ENCODE measurements around the gene MISP3.

DNA sequence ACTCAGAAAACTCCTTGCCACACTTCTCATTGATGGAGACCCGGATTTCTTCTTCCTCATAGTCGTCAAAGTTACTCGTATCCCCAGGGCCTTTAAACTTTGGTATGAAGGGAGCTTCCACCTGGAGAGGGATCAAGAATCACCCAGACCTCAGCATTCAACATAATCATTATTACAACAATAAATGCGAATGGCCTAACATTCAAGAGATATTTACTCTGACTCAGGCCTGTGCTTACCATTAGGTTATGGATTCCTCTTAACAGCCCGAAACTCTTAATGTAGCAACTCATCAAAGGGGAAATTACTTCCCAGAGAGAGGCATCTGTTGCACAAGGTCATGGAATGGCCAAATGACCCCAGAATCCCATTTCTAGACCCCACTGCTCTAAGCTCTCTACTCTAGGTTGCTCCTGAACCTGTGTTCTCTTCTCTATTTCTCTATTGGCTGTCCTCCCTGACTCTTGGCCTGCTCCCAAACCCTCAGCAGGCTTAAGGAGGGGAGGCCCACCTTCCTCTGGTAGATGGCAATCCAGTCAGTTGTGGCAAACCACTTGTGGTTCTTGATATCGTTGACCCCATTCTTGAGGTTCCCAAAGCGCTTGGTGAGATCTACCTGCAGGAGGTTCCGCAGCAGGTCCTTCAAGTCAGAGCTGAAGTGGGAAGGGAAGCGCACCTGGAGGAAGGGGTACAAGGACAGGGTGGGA is 20.7 kb downstream of the MISP3 start:
- TF ChIP-seq CTCF (IDR thresholded peaks at IDR 0.05; ENCODE audit: low read depth, low read length, poor library complexity, severe bottlenecking) (no peak), EZH2phosphoT487 (IDR thresholded peaks at IDR 0.05; ENCODE audit: borderline replicate concordance, low read length) (no peak)

Data from DOHH2 (cell line).